ENCODE data around the gene CDKN2AIPNL. TPM values are rescaled to one million over a fixed set of nuclear protein-coding genes. Genes with fewer than 3 reads are reported as not detected.

CDKN2AIPNL gene
- total RNA-seq, 6 experiments from 2014 or later: 5.1 to 10.8 (median 7.8) TPM

- Histone ChIP-seq H3K9me3 (no peaks in the 10 kb centered on the region), H3K36me3 (no peaks in the 10 kb centered on the region), H3K4me3 (no peak overlapping the region), H3K4me1 (peaks cover 0 to 40% (median 18%) of the 10 kb centered on the region in 4 donors), H3K27ac (peak overlapping the region in 1 of 3 donors; percentile 5), H3K27me3 (no peaks in the 10 kb centered on the region)
- no peak for TF ChIP-seq CTCF (IDR thresholded peaks at IDR 0.05)
- TF ChIP-seq POLR2A (IDR thresholded peaks at IDR 0.05): no peak
- DNase-seq (no peak), ATAC-seq (no peak)
- 51% methylated on average over 3 of the region's 3 CpGs for WGBS (ENCODE audit: insufficient coverage, low coverage, low lambda C conversion rate, missing lambda C conversion rate)
- intact Hi-C loops (cut with DNase I): no loop called here
Measured at GRCh38 chr5:134440201-134440755, 28.6 kb upstream of the CDKN2AIPNL start.

- H3K27ac ChIP-seq: peak overlapping the region; percentile 38 to 83 (median 54)
- H3K9me3 ChIP-seq: no peaks in the 10 kb centered on the region
- ATAC-seq (peak; percentile 84 to 92 (median 91)), DNase-seq (peak; percentile 88 to 97 (median 95))
- no peaks in the 10 kb centered on the region for H3K27me3 ChIP-seq
- no peak overlapping the region for H3K4me3 ChIP-seq
- 25% methylated on average over 6 of the region's 7 CpGs for WGBS (ENCODE audit: insufficient coverage, low coverage, low lambda C conversion rate, missing lambda C conversion rate)
- TF ChIP-seq CTCF (IDR thresholded peaks at IDR 0.05): peak in 2 of 4 donors; percentile 13 to 16
- no peak for TF ChIP-seq POLR2A (IDR thresholded peaks at IDR 0.05)
- peaks cover 0 to 40% (median 18%) of the 10 kb centered on the region in 4 donors for H3K4me1 ChIP-seq
- intact Hi-C loops (cut with DNase I): no loop called here
- no peaks in the 10 kb centered on the region for H3K36me3 ChIP-seq
Measured at GRCh38 chr5:134439210-134439654, 27.6 kb upstream of the CDKN2AIPNL start.

- DNase-seq: no peak
- Histone ChIP-seq H3K27ac (peak overlapping the region; percentile 38 to 77 (median 54)), H3K4me1 (peaks cover 0 to 40% (median 18%) of the 10 kb centered on the region in 4 donors), H3K4me3 (no peak overlapping the region), H3K36me3 (no peaks in the 10 kb centered on the region), H3K27me3 (no peaks in the 10 kb centered on the region), H3K9me3 (no peaks in the 10 kb centered on the region)
- WGBS (ENCODE audit: insufficient coverage, low coverage, low lambda C conversion rate, missing lambda C conversion rate): 10% methylated on average over 1 of the region's 7 CpGs
- ATAC-seq: peak in 2 of 4 donors; percentile 0 to 4
- intact Hi-C loops (cut with DNase I): no loop called here
- TF ChIP-seq POLR2A (IDR thresholded peaks at IDR 0.05): no peak
- no peak for TF ChIP-seq CTCF (IDR thresholded peaks at IDR 0.05)
Measured at GRCh38 chr5:134438721-134439123, 27.0 kb upstream of the CDKN2AIPNL start.

- TF ChIP-seq CTCF (IDR thresholded peaks at IDR 0.05): no peak
- no peak for TF ChIP-seq POLR2A (IDR thresholded peaks at IDR 0.05)
- 40% methylated on average over 3 of the region's 7 CpGs for WGBS (ENCODE audit: insufficient coverage, low coverage, low lambda C conversion rate, missing lambda C conversion rate)
- Histone ChIP-seq H3K36me3 (no peaks in the 10 kb centered on the region), H3K9me3 (no peaks in the 10 kb centered on the region), H3K27ac (peak overlapping the region in 2 of 3 donors; percentile 43 to 77), H3K4me3 (no peak overlapping the region), H3K4me1 (peaks cover 0 to 40% (median 18%) of the 10 kb centered on the region in 4 donors), H3K27me3 (no peaks in the 10 kb centered on the region)
- no peak for ATAC-seq
- intact Hi-C loops (cut with DNase I): no loop called here
- no peak for DNase-seq
Measured at GRCh38 chr5:134437847-134438581, 26.3 kb upstream of the CDKN2AIPNL start.
